HL-60 (cell line): Measurements from ENCODE around the gene APOC1.

Experiments used
- GABPA ChIP-seq: IDR thresholded peaks from 2 replicates; pipeline ENCODE4 v1.6.1; 2012; ENCODE audit warnings: low read depth
- TF ChIP-seq, protein P1 (sequence below): IDR thresholded peaks from one replicate; pipeline ENCODE4 v1.5.1; 2011; ENCODE audit warnings: low read length, control low read depth, inconsistent platforms; ENCODE audit not compliant: insufficient read depth
- TF ChIP-seq, protein P2 (sequence below): IDR thresholded peaks from 2 replicates; pipeline ENCODE4 v1.6.1; 2012; ENCODE audit warnings: low read depth; ENCODE audit not compliant: insufficient replicate concordance

- TF ChIP-seq, protein P1, sequence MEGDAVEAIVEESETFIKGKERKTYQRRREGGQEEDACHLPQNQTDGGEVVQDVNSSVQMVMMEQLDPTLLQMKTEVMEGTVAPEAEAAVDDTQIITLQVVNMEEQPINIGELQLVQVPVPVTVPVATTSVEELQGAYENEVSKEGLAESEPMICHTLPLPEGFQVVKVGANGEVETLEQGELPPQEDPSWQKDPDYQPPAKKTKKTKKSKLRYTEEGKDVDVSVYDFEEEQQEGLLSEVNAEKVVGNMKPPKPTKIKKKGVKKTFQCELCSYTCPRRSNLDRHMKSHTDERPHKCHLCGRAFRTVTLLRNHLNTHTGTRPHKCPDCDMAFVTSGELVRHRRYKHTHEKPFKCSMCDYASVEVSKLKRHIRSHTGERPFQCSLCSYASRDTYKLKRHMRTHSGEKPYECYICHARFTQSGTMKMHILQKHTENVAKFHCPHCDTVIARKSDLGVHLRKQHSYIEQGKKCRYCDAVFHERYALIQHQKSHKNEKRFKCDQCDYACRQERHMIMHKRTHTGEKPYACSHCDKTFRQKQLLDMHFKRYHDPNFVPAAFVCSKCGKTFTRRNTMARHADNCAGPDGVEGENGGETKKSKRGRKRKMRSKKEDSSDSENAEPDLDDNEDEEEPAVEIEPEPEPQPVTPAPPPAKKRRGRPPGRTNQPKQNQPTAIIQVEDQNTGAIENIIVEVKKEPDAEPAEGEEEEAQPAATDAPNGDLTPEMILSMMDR: no peak
- TF ChIP-seq, protein P2, sequence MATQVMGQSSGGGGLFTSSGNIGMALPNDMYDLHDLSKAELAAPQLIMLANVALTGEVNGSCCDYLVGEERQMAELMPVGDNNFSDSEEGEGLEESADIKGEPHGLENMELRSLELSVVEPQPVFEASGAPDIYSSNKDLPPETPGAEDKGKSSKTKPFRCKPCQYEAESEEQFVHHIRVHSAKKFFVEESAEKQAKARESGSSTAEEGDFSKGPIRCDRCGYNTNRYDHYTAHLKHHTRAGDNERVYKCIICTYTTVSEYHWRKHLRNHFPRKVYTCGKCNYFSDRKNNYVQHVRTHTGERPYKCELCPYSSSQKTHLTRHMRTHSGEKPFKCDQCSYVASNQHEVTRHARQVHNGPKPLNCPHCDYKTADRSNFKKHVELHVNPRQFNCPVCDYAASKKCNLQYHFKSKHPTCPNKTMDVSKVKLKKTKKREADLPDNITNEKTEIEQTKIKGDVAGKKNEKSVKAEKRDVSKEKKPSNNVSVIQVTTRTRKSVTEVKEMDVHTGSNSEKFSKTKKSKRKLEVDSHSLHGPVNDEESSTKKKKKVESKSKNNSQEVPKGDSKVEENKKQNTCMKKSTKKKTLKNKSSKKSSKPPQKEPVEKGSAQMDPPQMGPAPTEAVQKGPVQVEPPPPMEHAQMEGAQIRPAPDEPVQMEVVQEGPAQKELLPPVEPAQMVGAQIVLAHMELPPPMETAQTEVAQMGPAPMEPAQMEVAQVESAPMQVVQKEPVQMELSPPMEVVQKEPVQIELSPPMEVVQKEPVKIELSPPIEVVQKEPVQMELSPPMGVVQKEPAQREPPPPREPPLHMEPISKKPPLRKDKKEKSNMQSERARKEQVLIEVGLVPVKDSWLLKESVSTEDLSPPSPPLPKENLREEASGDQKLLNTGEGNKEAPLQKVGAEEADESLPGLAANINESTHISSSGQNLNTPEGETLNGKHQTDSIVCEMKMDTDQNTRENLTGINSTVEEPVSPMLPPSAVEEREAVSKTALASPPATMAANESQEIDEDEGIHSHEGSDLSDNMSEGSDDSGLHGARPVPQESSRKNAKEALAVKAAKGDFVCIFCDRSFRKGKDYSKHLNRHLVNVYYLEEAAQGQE: no peak
- no peak for TF ChIP-seq GABPA
These were observed 34.9 kb upstream of the APOC1 start for GRCh38 chr19:44879309-44880065.
